ENCODE measurements around the gene NUP88.
"Not testable (repeated sequence)": the region's sequence is repeated elsewhere in the genome, so short reads cannot be mapped to it uniquely, and the experiment has no call there.

The NUP88 gene

GRCh38 chr17:5419356-5419958 lies at the start of gene NUP88:
Gene NUP88 (minus strand): TSS chr17:5419662. CDS start chr17:5419650, 12 bp downstream.
- DNase-seq (ENCODE audit: low read depth in 2 of 2) = peak; percentile 91

GRCh38 chr17:5468075-5468473 lies 48.6 kb upstream of the NUP88 start:
- no peak for DNase-seq (ENCODE audit: low read depth in 2 of 2)

GRCh38 chr17:5467416-5467815 lies 48.0 kb upstream of the NUP88 start:
- DNase-seq (ENCODE audit: low read depth in 2 of 2) = no peak

GRCh38 chr17:5466295-5466694 lies 46.8 kb upstream of the NUP88 start:
- DNase-seq (ENCODE audit: low read depth in 2 of 2) = no peak

GRCh38 chr17:5464717-5465507 lies 45.5 kb upstream of the NUP88 start:
- DNase-seq (ENCODE audit: low read depth in 2 of 2) = no peak

GRCh38 chr17:5446786-5447185 lies 27.3 kb upstream of the NUP88 start:
- no peak for DNase-seq (ENCODE audit: low read depth in 2 of 2)

GRCh38 chr17:5444209-5444608 lies 24.7 kb upstream of the NUP88 start:
- DNase-seq (ENCODE audit: low read depth in 2 of 2) = no peak

- no peak for DNase-seq (ENCODE audit: low read depth in 2 of 2)
Measured at GRCh38 chr17:5443728-5444127, 24.3 kb upstream of the NUP88 start.

- no peak for DNase-seq (ENCODE audit: low read depth in 2 of 2)
Measured at GRCh38 chr17:5439446-5439764, 19.9 kb upstream of the NUP88 start.

GRCh38 chr17:5438716-5439445 lies 19.4 kb upstream of the NUP88 start, which contains the start of gene C1QBP:
Gene C1QBP (minus strand): TSS chr17:5439155. CDS start chr17:5439073, 82 bp downstream.
- peak; percentile 85 to 93 for DNase-seq (ENCODE audit: low read depth in 2 of 2)

- no peak for DNase-seq (ENCODE audit: low read depth in 2 of 2)
Measured at GRCh38 chr17:5437721-5438317, 18.4 kb upstream of the NUP88 start.

GRCh38 chr17:5435781-5436315 lies 16.4 kb upstream of the NUP88 start:
- DNase-seq (ENCODE audit: low read depth in 2 of 2) = not testable (repeated sequence)

- no peak for DNase-seq (ENCODE audit: low read depth in 2 of 2)
Measured at GRCh38 chr17:5434984-5435383, 15.5 kb upstream of the NUP88 start.

- DNase-seq (ENCODE audit: low read depth in 2 of 2) = no peak
Measured at GRCh38 chr17:5431949-5432556, 12.6 kb upstream of the NUP88 start.

- not testable (repeated sequence) for DNase-seq (ENCODE audit: low read depth in 2 of 2)
Measured at GRCh38 chr17:5431234-5431633, 11.8 kb upstream of the NUP88 start.

GRCh38 chr17:5430413-5430999 lies 11.0 kb upstream of the NUP88 start:
- no peak for DNase-seq (ENCODE audit: low read depth in 2 of 2)

- no peak for DNase-seq (ENCODE audit: low read depth in 2 of 2)
Measured at GRCh38 chr17:5429191-5429887, 9.9 kb upstream of the NUP88 start.

GRCh38 chr17:5425826-5426225 lies 6.4 kb upstream of the NUP88 start:
- DNase-seq (ENCODE audit: low read depth in 2 of 2) = no peak

- no peak for DNase-seq (ENCODE audit: low read depth in 2 of 2)
Measured at GRCh38 chr17:5424909-5425308, 5.4 kb upstream of the NUP88 start.

- DNase-seq (ENCODE audit: low read depth in 2 of 2) = no peak
Measured at GRCh38 chr17:5422505-5422904, 3.0 kb upstream of the NUP88 start.
